SK-N-MC (cell line): ENCODE data around the gene ARL4A.

Experiments
- EZH2 ChIP-seq: fragments of 200-600 bp; sonication (generic); IDR thresholded peaks from one replicate; pipeline ENCODE4 v1.6.1; 2017; ENCODE audit warnings: antibody characterized with exemption
- POLR2AphosphoS5 ChIP-seq: IDR thresholded peaks from 2 replicates; pipeline ENCODE4 v1.6.1; 2012; ENCODE audit warnings: mild to moderate bottlenecking, low read depth, low read length, borderline replicate concordance

DNA sequence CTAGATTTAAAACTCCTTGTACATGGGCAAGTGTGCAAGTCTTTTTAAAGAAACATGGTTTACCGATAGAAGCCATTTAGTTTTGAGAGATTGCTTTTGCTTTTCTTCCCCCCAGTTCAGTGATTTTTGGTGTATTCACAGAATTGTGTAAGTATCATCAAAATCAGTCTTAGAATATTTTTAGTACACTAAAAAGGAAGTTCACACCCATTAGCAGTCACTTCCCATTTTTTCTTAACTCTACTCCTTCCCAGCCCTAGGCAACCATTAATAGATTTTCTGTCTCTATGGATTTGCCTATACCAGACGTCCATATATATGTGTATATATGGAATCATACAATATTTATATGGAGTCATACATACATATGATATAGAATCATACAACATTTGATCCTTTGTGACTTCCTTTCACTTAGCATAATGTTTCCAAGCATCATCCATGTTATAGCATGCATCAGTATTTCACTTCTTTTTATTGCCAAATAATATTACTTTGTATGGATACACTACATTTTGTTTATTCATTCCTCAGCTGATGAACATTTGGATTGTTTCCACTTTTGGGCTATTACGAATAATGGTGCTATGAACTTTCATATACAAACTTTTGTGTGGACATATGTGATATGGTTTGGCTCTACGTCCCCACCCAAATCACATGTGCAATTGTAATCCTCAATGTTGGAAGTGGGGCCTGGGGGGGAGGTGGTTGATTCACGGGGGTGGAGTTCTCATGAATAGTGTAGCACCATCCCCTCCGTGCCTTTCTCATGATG, 16.5 kb upstream of the ARL4A start:
- no peak for TF ChIP-seq POLR2AphosphoS5
- TF ChIP-seq EZH2 = no peak
